Transverse colon (tissue), 4 donors: Measurements from ENCODE around the gene PRR5.

Source experiments
- EP300 ChIP-seq: sonication (generic); formaldehyde crosslinking; IDR thresholded peaks from one replicate; pipeline ENCODE4 v1.6.1; 2017; ENCODE audit warnings: antibody characterized with exemption, low read depth
- POLR2AphosphoS5 ChIP-seq, 3 donors: sonication (generic); formaldehyde crosslinking; IDR thresholded peaks; one replicate each; pipeline ENCODE4 v1.6.1; 2016; ENCODE audit warnings: antibody characterized with exemption in 3 of 3
- TF ChIP-seq, protein P1 (sequence below), 5 experiments: fragments of 200-600 bp in 3 of 5; fragments of 450-650 bp in 2 of 5; sonication (generic) in 3 of 5; IDR thresholded peaks; 1 replicate in 2 of 5; 2 replicates in 3 of 5; pipeline ENCODE4 v1.5.1; 2016 to 2017; ENCODE audit warnings: antibody characterized with exemption in 5 of 5, inconsistent platforms in 3 of 5, mild to moderate bottlenecking in 2 of 5, moderate library complexity in 1 of 5

DNA sequence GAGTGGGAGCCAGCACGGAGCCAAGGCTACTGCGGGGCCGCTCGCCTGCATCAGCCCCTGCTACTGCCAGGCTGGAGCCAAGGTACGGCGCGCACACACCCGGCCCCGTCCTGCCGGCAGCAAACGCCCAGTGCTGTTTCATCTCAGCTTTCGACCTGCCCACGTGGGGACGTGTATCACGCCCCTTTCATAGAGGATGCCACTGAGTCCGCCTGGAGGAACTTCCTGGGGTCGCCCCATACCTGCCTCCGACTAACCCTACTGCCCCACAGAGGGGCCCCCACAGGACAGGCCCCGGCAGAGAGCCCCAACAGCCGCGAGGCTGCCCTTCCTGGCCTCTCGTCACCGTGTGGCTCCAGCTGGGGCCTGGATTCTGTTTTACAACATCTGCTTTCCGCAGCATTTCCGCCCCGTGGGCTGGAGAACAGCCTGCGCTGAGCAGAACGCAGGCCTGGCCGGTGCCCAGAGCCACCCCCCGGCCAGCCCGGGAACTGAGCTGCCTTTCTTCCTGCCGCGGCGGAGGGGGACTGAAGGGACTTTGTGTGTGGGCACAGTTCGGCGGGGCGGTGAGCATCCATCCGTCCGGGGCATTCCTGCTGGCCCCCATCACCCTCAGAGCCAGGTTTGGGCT, 27.5 kb downstream of the PRR5 start:
- TF ChIP-seq, protein P1, sequence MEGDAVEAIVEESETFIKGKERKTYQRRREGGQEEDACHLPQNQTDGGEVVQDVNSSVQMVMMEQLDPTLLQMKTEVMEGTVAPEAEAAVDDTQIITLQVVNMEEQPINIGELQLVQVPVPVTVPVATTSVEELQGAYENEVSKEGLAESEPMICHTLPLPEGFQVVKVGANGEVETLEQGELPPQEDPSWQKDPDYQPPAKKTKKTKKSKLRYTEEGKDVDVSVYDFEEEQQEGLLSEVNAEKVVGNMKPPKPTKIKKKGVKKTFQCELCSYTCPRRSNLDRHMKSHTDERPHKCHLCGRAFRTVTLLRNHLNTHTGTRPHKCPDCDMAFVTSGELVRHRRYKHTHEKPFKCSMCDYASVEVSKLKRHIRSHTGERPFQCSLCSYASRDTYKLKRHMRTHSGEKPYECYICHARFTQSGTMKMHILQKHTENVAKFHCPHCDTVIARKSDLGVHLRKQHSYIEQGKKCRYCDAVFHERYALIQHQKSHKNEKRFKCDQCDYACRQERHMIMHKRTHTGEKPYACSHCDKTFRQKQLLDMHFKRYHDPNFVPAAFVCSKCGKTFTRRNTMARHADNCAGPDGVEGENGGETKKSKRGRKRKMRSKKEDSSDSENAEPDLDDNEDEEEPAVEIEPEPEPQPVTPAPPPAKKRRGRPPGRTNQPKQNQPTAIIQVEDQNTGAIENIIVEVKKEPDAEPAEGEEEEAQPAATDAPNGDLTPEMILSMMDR (IDR thresholded peaks at IDR 0.05): peak in 1 of 5 experiments; percentile 12
- TF ChIP-seq EP300 (no peak), POLR2AphosphoS5 (IDR thresholded peaks at IDR 0.05) (peak in 1 of 3 donors; percentile 22)
